Embryonic facial prominence (tissue), 1 donor: Measurements from ENCODE around the gene EEF1A2.

ENCODE experiments used
- DNase-seq: peaks from one replicate; pipeline ENCODE4 v3.0.0-alpha.2; 2016; ENCODE audit errors: extremely low spot score

The EEF1A2 gene

DNA sequence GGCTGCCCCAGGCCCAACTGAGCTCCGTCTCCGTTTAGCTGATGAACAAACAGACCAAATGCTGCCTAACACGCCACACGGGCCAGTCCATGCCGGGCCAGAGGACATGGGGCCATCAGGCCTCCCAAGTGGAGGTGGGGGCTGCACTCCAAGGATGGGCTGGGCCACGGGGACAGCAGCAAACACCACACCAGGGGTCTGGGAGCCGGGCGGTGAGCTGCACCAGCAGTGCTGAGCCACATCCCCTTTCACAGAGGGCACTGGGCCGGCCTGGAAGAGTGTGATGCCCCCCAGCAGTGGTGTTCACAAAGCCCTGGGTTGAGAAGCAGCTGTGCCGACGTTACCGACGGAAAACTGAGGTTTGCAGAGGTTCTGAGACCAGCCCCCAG lies 29.2 kb downstream of the EEF1A2 start:
- DNase-seq = no peak

DNA sequence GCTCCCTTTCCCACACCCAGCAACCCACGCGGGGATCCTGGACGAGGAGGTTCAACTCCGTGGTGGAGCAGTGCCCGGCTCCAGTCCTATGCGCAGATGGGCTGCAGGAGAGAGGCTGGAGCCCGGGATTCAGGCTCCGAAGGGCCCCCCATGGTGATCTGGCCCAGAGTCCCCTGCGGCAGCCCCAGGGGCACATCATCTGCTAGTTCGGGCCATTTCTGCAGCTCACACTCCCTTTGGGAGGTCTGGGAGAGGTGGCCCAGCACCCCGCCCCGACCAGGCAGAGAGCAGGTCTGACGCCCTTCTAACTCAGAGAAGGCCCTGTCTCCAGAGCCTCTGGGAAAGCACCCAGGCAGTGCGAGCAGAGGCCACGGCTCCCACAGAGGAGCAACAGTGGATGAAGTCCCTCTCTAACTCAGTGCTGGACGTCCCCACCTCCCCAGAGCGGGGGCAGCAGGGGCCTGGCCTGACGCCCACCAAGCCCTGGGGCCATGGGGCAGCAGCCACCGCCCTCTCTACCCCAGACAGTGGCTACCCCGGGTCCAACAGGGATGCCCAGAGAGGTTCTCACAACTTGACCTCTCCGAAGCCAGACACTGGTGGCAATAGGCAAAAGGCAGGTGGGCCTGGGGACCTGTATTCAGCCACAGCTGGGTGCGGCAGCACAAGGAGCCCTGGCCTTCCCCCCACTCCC lies 29.7 kb downstream of the EEF1A2 start:
- DNase-seq = no peak

DNA sequence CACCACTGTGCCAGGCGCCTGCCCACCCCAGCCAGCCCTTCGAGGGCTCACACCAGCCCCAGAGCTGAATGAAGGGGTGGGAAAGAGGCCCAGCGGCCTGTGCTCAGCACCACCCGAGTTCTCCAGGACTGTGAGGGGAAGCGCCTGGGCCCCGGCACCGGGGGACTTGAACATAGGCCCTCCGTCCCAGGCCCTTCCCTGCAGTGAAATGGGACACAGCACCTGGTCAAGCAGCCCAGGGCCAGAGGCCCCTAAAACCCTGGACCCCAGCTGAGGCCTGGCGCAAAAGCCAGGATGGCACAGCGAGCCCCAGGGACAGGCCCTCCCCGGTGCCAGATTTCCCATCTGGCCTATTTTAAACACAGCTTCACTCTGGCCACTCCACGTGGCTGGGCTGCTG lies 30.5 kb downstream of the EEF1A2 start:
- no peak for DNase-seq

DNA sequence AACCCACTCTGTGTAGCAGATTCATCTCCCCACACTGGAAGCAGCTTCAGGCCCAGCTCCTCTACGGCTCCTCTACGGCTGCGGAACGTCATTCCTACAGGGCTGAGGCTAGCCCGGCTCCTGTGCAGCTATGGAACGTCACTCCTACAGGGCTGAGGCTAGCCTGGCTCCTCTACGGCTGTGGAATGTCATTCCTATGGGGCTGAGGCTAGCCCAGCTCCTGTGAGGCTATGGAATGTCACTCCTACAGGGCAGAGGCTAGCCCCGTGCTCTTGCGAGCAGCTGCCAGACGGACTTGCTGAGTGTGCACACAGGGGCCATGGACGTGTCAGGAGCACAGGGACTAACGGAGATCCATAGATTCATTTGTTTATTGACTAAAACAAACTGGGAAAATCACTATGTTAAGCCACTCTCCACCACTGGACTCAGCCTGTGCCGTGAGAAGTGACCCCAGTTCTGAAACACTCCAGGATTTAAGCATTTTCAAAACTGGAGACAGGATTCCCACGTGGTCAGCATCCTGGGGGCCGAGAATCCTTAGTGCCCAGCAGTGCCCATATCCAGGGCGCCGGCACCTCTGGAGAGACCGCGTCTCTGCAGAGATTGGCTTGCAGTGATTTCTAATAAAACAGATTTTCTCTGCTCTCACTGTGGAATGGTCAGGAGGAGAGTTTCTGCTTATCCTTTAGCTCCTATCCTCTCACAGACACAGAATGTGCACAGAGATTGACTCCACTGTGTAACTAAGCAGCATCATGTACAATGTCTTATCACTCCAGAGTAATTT lies 31.4 kb downstream of the EEF1A2 start:
- no peak for DNase-seq

DNA sequence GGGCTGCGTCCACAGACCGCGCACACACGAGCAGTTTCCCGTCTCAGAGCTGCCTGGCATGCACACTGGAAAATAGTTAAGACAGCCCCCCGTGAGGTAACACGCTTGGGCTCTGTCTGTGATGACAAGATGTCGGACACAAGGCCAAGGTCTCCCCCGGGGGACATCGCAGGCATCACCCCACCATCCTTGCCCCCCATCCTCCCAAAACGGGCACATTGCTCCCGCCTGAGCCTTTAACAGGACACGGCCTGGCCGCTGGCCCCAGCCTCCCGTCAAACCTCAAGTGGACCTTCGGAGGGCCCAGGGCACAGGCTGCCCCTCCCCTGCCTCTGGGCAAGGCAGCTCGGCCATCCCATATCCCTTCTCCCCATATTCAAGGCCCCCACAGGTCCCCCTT lies 32.0 kb downstream of the EEF1A2 start:
- DNase-seq = no peak

DNA sequence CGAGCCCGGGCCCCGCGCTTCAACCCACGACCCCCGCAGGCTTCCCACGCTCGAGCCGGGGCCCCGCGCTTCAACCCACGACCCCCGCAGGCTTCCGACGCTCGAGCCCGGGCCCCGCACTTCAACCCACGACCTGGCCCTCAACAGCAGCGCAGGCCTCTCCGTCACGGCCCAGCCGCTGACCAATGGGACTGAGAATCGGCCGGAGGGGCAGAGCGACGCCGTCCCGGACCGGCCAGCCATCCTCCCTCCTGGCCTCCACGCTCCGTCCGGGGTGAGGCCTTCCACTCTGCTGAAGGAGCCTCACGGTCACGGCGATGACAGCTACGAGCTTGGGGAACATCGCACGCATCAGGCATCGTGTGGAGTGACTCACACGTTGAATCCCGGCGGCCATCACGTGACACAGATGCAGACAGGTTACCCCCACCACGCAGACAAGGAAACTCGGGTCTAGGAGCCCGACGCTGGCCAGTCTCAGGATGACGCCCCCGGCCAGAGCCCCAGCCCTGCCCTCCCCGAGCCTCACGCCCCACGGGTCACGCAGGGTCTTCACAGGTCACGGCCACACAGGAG lies 32.5 kb downstream of the EEF1A2 start:
- no peak for DNase-seq

DNA sequence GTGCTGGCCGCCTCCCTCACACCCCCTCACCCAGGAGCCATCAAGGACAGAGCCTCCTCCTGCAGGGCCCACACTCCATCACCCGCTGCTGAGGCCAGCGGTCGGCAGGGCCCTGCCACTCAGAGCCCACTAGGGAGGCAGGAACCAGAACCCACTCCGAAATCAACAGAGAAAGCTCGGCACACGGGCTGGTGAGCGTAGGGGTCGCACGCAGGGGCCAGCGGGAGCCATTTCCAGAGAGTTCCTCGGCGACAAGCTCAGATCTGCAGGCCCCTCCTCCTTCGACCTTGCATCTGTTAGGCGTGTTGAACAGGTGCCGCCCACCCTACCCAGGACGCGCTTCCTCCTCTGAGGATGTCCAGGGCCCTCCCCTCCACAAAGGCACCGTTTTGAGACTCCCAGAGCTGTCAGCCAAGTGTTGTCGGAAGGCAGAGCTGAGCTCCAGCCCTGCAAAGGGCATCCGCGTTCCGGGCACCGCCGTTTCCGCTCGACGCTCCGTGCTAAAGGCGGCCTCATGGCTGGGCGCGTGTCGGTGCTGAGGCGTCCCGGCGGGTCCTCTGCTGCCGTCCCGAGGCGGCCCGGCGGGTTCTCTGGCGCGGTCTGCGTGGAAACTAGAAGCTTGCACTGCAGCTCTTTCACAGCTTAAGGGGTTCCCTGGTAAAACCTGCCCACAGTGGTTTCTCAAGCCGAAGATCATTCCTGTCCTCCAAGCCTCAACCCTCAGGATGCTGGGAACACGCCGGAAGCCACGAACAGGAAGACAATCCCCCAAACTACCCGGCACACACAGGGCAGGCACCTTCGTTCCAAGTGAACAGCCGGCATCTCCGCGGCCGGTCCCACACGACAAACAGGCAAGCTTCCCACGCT lies 33.3 kb downstream of the EEF1A2 start:
- no peak for DNase-seq

DNA sequence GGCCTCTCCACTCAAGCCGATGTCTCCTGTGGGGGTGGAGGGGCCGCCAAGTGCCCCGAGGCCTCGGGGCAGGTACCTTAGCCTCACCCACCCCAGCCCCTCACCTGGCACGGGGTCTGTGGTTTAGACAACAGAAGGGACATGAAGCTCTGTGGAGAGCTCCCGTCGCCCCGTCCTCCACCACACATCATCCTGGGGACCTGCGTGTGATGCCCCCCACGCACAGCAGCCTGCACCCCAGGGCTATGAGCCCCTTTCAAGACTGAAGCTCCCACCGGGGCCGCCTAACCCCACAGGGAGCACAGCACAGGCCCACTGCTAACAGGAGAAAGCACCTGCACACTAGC lies 34.6 kb downstream of the EEF1A2 start:
- DNase-seq = no peak

DNA sequence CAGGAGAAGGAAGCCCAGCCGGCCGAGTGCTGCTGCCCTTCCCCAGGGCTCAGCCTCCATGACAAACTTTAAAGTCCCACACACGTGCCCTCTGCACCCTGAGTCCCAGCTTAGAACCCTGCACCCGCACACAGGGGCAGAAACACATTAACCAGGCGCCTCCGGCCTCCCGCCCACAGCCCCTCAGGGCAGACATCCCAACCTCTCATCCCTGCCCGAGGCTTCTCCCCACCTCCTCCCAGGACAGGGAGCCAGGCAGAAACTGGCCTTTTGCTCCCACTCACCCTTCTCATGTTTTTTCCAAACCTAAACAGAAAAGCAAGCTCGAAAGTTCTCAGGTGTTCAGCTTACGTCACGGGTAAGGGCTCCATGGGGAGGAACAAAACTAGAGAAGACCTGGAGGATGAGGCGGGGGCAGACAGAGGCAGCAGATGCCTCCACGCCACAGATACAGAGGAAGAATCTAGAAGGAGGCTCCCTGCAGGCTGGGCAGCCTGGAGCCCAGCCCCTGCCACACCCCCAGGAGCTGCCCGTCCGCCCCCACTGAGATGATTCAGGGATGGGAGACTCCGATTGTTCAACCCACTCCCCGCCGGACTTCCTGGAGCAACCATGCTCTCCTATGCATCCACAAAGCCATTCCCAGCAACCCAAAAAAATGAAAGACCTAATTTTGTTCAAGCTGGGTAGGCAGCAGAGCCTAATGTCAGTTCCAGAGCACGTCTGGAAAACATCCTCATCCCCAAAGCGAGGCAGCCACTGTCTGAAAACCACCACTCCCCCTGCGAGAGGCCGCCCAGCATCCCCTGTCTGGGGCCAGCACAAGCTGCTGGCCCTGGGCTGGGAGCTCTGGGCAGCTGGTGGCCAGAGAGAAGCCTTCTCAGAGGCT lies 35.2 kb downstream of the EEF1A2 start:
- no peak for DNase-seq

DNA sequence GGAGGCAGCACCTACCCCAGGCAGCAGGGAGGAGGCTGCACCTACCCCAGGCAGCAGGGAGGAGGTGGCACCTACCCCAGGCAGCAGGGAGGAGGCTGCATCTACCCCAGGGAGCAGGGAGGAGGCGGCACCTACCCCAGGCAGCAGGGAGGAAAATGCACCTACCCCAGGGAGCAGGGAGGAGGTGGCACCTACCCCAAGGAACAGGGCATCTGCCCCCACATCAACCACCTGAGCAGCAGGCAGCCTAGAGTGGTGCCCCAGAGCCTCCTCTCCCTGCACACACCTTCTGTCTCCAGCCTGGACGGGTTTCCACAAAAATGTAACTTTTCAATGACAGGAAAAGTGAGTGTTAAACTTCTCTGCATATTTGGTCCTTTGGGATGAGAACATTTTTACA lies 36.6 kb downstream of the EEF1A2 start:
- no peak for DNase-seq

DNA sequence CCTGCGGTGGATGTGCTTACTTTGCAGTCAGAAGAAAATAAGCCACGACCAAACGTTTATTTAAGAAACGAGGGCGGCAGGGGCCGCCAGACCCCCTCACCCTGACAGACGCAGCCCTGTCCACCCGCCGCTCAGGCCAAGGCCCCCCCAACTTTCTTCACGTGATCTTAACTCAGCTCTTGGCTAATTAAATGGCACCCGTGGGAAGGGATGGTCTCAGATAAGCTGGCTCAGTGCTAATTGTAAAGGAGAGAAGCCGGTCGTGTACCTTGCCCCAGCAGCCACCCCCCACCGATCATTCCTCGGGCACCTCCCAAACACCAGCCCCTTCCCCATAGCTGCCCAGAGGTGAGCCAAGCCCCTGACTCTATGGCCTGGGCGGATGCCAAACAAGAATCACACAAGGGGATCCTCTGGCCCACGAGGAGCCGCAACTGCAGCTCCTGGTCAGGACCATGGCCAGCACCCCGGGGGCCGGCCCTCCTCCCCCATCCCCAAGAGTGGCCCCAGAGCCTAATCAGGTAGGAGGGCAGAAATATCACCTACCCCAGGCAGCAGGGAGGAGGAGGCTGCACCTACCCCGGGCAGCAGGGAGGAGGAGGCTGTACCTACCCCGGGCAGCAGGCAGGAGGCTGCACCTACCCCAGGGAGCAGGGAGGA lies 37.6 kb downstream of the EEF1A2 start:
- DNase-seq = no peak

DNA sequence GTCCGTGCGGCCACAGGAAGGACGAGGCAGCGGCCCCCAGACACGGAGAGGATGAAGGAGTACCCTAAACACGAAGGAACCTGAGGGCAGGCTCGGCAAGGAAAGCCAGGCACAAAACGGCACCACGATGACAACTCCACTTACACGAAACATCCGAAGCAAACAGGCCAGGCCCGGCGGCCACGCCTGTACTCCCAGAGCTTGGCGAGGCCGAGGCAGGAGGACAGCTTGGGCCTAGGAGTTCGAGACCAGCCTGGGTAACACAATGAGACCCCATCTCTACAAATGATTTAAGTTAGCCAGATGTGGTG lies 39.9 kb downstream of the EEF1A2 start:
- no peak for DNase-seq

DNA sequence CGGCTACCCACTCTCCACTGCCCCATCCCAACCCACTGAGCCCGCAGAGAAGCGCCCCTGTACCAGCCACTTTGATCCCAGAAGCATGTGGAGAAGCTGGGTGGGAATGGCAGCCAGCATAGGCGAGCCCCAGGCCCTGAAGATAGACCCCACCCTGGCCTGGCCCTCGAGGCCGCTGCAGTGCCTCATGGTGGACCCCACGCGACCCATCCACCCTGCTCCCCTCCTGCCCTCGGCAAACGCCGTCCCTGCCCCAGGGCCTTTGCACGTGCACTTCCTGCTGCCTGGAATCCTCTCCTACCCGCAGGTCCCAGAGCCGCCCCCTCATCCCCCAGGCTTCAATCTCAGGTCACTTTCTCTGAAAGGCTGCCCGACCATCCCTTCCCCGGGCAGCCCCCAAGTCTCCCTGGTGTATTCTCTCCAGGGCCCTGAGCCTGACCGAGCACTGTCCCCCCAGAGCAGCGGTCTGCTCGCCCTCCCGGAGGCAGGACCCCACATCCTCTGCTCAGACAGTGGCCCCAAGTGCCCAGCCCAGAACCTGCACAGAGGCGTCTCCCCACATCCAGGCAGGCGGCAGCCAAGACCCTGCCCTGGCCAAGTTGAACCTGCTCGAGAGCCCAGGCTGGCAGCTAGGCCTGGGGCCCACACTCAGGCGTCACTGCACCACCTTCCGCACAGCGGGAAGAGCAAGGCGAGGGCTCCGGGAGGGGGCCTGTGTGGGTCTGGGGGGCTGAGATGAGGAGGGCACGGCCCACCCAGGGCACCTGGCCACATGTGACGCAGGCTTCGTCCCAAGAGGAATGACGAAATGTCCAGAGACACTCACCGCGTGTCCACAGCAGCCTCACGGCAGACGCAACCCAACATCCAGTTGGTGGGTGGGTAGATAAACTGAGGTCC lies 40.5 kb downstream of the EEF1A2 start:
- no peak for DNase-seq

DNA sequence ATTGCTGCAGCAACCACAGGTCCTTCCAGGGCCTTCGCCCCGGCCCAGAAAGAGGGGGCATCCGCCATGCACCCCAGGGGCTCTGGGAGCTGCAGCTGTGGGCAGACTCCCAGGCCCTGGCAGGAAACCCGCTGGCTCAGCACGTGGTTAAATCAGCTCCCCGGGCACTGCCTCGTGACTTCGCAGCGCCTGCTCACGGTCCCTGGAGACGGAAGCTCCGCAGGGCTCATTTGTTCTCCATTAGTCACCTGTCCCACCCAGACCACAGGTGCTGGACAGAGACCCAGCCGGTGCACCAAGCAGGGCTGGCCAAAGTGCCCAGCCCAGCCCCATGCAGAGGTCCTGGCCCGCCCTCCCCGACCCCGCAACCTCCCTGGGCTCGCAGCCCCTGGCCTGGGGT lies 41.1 kb downstream of the EEF1A2 start:
- DNase-seq = no peak

DNA sequence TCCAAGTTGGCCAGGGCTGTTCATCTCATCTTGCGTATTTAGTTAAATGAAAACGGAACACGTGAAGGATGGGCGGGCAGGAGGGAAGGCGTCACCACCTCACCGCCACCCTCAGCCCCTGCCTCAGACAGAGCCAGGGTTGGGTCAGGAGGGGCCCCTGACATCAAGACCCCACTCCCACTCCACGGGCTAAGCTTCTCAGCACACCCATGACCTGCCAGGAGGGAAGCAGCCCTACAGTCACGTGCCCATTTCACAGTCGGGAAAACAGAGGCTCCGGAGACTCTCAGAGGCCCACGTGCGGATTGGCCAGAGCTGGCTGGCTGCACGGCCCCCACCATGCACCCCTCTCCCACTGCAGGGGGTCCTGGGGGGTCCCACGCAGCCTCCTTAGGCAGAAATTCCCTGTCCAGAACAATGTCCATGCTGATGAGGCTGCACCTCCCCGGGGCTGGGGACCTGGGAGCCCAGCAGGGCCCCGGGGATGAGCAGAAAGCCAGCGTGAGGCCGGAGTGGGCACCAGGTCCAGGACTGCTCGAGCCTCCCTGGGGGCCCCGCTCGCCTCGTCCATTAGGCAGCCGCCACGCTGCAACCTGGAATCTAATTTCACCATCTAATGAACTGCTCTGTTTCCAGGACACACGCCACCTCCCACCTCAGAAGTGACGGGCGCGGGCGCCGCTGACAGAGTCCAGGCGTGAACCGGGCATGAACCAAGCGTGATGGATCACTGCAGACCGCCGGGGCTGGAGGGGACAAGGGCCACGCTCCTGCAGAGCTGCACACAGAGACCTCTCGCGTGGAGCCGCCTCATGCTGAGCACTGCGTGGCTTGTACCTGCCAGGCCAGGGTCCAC lies 42.2 kb downstream of the EEF1A2 start:
- no peak for DNase-seq

DNA sequence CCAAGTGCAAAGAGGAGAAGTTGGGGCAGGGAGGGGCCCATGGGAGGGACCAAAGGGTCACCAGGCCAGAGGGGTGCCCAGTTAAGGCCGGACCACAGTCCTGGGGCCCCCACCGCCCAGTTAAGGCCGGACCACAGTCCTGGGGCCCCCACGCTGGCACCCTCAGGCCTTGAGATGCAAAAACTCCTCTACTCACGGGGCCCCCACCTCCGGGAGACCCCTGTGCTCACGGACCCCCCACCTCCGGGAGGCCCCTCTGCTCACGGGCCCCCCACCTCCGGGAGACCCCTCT lies 43.4 kb downstream of the EEF1A2 start:
- DNase-seq = no peak

DNA sequence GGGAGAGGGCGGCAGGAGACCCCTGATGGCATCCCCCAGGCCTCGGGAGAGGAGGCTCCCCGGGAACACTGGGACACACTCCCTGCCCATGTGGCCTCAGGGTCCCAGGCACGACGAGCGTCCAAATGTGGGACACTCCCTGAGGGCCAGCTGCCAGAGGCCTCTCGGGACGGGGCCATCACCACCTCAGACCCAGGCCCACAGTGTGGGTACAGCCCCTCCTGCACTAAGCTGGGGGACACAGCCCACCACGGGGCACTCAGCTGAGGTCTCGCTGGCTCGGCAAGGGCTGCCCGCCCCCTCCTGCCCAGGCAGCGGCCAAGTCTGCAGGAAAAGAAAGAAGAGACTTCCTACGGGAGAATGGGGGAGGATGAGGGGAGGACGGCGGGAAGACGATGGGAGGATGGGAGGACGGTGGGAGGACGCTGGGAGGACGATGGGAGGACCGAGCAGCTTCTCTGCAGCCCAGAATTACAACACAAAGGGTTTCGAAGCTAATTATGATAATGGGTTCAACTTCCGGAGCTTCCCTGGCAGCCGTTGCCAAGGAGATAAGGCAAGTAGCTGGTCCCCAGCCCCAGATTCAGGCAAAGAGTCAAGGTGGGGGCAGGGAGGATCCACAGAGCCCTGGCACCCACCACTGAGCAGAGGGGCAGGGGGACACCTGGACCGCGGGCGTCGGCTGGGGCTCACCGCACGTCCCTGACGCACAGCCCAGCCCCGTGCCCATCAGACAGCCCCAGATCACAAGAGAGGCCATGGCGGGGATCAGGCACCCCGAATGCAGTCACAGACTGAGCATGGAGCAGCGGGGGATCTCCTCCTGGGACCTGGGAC lies 43.9 kb downstream of the EEF1A2 start:
- no peak for DNase-seq

DNA sequence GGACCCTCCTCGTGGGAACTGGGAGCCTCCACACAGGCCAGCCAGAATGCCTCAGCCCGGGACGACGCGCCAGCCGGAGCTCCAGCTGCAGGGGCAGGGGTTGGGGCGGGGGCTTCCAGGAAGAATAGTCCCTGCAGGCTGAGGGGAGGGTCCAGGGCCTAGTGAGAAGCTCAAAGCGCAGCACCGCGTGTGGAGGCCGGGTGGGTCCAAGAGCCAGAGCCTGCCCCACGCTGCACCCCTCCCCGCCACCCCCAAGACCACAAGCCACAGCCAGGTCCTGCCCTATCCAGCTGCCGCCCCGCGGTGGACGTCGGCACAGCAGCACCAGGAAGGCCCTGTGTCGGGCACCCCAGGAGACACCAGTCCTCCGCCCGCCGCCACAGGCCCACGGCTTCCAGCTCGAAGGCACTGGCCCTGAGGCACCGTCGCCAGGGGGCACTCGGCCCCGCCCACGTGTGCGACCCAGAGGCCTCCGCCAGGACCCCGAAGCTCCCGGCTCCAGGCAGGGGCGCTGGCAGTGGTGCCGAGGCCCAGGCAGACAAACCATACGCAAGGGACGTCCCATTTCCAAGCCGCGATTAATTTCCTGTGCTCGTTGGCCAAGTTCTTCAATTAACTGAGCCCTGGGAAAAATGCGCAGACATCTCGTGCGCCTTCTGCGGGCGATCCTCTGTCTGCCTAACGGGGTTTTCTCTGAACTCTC lies 45.9 kb downstream of the EEF1A2 start:
- no peak for DNase-seq
